Bronchial epithelial cell (primary cell): ENCODE measurements around the gene MDH1B. TPM values are rescaled to one million over a fixed set of nuclear protein-coding genes. Genes with fewer than 3 reads are reported as not detected.

Experiments
- DNase-seq: peaks from one replicate; pipeline ENCODE4 v3.0.0-alpha.2; 2010; ENCODE audit warnings: low read depth
- FAIRE-seq: peaks from 2 replicates; lab custom pipeline; 2011; peaks lifted over from hg19 to GRCh38; lab: Jason Lieb, UNC
- H3K27me3 ChIP-seq: 2 replicates; pipeline ENCODE4 v1.5.1; 2011; ENCODE audit warnings: low read length; ENCODE audit not compliant: control insufficient read depth, insufficient read depth
- H3K36me3 ChIP-seq: 2 replicates; pipeline ENCODE4 v1.5.1; 2011; ENCODE audit warnings: low read length; ENCODE audit not compliant: control insufficient read depth, insufficient read depth
- H3K4me3 ChIP-seq: 2 replicates; pipeline ENCODE4 v1.5.1; 2011; ENCODE audit warnings: mild to moderate bottlenecking, low read depth, low read length, control low read depth
- total RNA-seq: library from RNA; depleted of rRNA; stranded (reverse); fragments of >200 nt; gene quantifications from 2 replicates; pipeline ENCODE4 v1.2.1, GENCODE V29; 2014
- TF ChIP-seq, protein P1 (sequence below): IDR thresholded peaks from 2 replicates; pipeline ENCODE4 v1.5.1; 2011; ENCODE audit warnings: mild to moderate bottlenecking, moderate library complexity, low read length, control low read depth, inconsistent platforms; ENCODE audit not compliant: insufficient read depth, severe bottlenecking

The MDH1B gene
- total RNA-seq, 1 donor from 2014 or later = not detected

DNA sequence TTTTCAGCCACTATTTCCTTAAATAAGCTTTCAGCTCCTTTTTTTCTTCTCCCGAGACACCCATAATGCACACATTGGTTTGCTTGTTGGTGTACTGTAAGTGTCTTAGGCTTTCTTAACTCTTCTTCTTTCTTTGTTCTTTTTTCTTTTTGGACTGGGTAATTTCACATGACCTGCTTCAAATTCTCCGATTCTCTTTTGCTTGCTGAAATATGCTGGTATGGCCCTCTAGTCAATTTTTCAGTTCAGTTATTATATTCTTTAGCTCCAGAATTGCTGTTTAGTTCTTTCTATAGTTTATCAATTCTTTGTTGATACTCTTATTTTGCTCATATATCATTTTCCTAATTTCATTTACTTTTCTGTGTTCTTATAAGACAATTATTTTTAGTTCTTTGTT is 15.5 kb upstream of the MDH1B start:
- TF ChIP-seq, protein P1, sequence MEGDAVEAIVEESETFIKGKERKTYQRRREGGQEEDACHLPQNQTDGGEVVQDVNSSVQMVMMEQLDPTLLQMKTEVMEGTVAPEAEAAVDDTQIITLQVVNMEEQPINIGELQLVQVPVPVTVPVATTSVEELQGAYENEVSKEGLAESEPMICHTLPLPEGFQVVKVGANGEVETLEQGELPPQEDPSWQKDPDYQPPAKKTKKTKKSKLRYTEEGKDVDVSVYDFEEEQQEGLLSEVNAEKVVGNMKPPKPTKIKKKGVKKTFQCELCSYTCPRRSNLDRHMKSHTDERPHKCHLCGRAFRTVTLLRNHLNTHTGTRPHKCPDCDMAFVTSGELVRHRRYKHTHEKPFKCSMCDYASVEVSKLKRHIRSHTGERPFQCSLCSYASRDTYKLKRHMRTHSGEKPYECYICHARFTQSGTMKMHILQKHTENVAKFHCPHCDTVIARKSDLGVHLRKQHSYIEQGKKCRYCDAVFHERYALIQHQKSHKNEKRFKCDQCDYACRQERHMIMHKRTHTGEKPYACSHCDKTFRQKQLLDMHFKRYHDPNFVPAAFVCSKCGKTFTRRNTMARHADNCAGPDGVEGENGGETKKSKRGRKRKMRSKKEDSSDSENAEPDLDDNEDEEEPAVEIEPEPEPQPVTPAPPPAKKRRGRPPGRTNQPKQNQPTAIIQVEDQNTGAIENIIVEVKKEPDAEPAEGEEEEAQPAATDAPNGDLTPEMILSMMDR = no peak
- Histone ChIP-seq H3K36me3 (peaks cover 7% of the 10 kb centered on the region), H3K4me3 (no peak overlapping the region), H3K27me3 (no peaks in the 10 kb centered on the region)
- FAIRE-seq = no peak
- no peak for DNase-seq

DNA sequence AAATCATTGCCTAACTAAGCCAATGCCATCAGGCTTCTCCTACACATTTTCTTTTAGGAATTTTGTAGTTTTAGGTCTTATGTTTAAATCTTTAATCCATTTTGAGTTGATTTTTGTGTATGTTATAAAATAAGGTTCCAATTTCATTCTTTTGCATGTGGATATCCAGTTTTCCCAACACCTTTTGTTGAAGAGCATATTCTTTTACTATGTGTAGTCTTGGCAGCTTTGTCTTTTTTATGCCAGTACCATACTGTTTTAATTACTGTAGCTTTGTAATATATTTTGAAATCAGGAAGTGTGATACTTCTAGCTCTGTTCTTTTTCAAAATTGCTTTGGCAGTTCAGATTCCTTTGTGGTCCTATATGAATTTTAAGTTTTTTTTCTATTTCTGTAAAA is 11.3 kb upstream of the MDH1B start:
- no peak overlapping the region for H3K4me3 ChIP-seq
- H3K27me3 ChIP-seq = no peaks in the 10 kb centered on the region
- no peak for FAIRE-seq
- H3K36me3 ChIP-seq = peaks cover 1% of the 10 kb centered on the region
- TF ChIP-seq, protein P1 = no peak
- DNase-seq = no peak

DNA sequence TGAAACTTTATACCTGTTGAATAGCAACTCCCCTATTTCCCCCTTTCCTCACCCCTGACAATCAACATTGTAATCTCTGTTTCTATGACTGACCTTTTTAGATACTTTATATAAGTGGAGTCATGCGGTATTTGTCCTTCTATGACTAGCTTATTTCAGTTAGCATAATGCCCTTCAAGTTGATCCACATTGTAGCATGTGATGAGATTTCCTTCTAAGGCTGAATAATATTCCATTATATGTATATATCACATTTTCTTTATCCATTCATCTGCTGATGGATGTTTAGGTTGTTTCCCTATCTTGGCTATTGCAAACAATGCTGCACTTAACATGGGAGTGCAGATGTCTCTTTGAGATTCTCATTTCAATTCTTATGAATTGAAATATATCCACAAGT is 9.7 kb upstream of the MDH1B start:
- Histone ChIP-seq H3K36me3 (peaks cover 2% of the 10 kb centered on the region), H3K4me3 (no peak overlapping the region), H3K27me3 (no peaks in the 10 kb centered on the region)
- FAIRE-seq (no peak), DNase-seq (no peak)
- TF ChIP-seq, protein P1 = no peak

DNA sequence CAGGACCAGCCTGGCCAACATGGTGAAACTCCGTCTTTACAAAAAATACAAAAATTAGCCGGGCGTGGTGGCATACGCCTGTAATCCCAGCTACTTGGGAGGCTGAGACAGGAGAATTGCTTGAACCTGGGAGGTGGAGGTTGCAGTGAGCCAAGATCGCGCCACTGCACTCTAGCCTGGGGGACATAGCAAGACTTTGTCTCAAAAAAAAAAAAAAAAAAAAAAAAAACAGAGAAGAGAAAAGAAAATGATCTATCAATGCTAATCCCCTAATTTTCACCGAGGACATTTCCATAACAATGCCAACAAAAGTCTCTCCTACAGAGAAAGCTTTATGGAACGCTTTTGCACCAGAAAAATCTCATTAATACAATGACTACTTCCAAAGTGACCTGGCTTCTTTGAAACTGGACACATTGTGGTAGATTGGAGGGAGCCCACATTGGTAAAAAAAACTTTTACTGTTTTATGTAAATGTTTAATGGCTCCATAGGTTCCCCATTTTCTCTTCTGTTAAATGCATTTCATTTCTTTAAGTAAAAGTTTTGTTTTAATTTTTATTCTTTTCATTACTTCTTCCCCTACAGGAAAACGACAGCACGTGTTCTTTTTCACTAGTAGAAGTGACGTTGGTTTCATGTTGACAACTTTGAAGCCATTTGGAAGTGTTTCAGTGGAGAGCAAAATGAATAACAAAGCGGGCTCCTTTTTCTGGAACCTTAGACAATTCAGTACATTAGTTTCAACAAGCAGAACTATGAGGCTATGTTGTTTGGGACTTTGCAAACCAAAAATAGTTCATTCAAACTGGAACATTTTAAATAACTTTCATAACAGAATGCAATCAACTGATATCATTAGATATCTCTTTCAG is 1.2 kb upstream of the MDH1B start:
- FAIRE-seq = no peak
- Histone ChIP-seq H3K4me3 (peak overlapping the region; percentile 86), H3K36me3 (peaks cover 3% of the 10 kb centered on the region), H3K27me3 (no peaks in the 10 kb centered on the region)
- no peak for DNase-seq
- TF ChIP-seq, protein P1 = no peak

DNA sequence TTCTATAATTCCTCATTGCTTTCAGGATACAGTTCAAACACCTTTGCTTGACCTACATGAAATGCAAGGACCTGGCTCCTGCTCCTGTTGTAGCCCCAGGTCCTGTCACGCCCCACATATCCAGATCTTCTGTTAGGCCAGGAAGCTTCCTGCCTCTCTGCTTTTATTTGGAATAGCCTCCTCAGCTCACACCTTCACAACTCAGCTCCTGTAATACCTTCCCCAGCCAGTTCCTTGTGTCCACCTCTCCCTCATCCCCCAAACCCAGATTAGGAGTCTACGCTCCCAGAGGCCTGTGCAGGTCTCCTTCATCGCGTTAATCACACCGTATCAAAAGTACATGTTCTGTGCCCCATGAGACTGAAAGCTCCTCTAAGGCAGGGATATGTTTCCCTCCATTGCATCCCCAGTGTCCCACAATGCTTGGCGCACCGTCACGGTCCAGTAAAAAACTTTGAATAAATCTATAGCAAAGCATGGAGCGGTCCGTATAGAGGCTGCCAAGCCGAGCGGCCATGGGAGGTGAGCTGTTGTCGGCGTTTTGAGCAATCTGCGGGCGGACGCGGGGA is 371 bp downstream of the MDH1B start:
- no peak for DNase-seq
- FAIRE-seq = no peak
- Histone ChIP-seq H3K27me3 (no peaks in the 10 kb centered on the region), H3K36me3 (peaks cover under 1% of the 10 kb centered on the region), H3K4me3 (peak overlapping the region; percentile 86)
- TF ChIP-seq, protein P1 = no peak

DNA sequence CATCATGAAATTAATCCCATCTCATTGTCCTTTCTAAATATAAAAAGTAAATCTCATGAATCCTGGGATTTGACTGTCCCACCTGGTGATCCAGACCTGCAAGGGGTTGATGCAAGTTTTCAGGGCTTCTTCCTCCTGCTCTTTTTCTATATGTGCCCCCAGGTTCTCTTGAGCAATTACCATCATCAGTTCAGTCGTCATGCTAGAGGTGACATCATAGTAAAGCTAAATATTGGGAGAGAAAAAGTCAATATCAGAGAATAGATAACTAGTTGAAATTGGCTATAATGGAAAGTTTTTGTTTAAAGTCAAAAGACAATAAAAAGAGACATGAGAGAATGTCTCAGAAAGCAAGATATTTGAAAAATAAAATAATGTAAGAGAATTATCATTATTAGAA is 8.3 kb downstream of the MDH1B start:
- TF ChIP-seq, protein P1 = no peak
- no peaks in the 10 kb centered on the region for H3K27me3 ChIP-seq
- no peak for DNase-seq
- H3K36me3 ChIP-seq = no peaks in the 10 kb centered on the region
- FAIRE-seq = no peak
- H3K4me3 ChIP-seq = no peak overlapping the region
